Measurements from ENCODE around the gene TRAF2. TPM values are rescaled to one million over a fixed set of nuclear protein-coding genes. Genes with fewer than 3 reads are reported as not detected.

The TRAF2 gene
- total and polyA plus RNA-seq, 2 donors (not counting 3 experiments of a cell fraction or from before 2014, with no cell fraction given), result 10.9 to 23.1 TPM

- H3K79me2 ChIP-seq (ENCODE audit: control insufficient read depth, insufficient read depth, low read length), result peaks cover 24% of the 10 kb centered on the region
- H3K4me2 ChIP-seq (ENCODE audit: insufficient read depth, low read length), result peak overlapping the region; percentile 76
- TF ChIP-seq POLR2AphosphoS5 (IDR thresholded peaks at IDR 0.05; ENCODE audit: insufficient read depth, low read depth, low read length) (no peak), POLR2A (IDR thresholded peaks at IDR 0.05; ENCODE audit: low read depth, low read length) (no peak), FOS (IDR thresholded peaks at IDR 0.05; ENCODE audit: borderline replicate concordance, insufficient read depth, low read length) (no peak), CTCF (IDR thresholded peaks at IDR 0.05; ENCODE audit: extremely low read depth in 1 of 2, insufficient read depth in 1 of 2, low read depth in 1 of 2, low read length in 2 of 2) (no peak), GATA2 (IDR thresholded peaks at IDR 0.05; ENCODE audit: insufficient read depth, insufficient read length, low read depth, low read length) (no peak), EZH2 (IDR thresholded peaks at IDR 0.05; ENCODE audit: borderline replicate concordance, low read depth, low read length, severe bottlenecking) (no peak), JUN (IDR thresholded peaks at IDR 0.05; ENCODE audit: borderline replicate concordance, insufficient read depth, insufficient read length, low read depth) (no peak), MYC (IDR thresholded peaks at IDR 0.05; ENCODE audit: low read depth, low read length) (no peak)
- TF ChIP-seq, protein P1, sequence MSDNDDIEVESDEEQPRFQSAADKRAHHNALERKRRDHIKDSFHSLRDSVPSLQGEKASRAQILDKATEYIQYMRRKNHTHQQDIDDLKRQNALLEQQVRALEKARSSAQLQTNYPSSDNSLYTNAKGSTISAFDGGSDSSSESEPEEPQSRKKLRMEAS (IDR thresholded peaks at IDR 0.05; ENCODE audit: insufficient read depth, insufficient read length), result no peak
- no peaks in the 10 kb centered on the region for H3K27me3 ChIP-seq (ENCODE audit: control insufficient read depth in 2 of 2, insufficient read depth in 2 of 2, low read length in 2 of 2)
- no peaks in the 10 kb centered on the region for H3K9me1 ChIP-seq (replicated peaks; ENCODE audit: control insufficient read depth, extremely low read depth, insufficient read depth, low read length)
- peaks cover 6% of the 10 kb centered on the region for H3K4me1 ChIP-seq (ENCODE audit: control insufficient read depth, extremely low read depth, insufficient read depth, low read length)
- H4K20me1 ChIP-seq (replicated peaks; ENCODE audit: control insufficient read depth, extremely low read depth, insufficient read depth, low read length), result no peaks in the 10 kb centered on the region
- H3K4me3 ChIP-seq (replicated peaks in 1 of 3; ENCODE audit: insufficient read depth in 1 of 3, low read depth in 1 of 3, low read length in 3 of 3), result peak overlapping the region; percentile 42 to 98 (median 54)
- DNase-seq (ENCODE audit: low read depth, low spot score) (no peak), FAIRE-seq (no peak)
- no peak overlapping the region for H3K27ac ChIP-seq (ENCODE audit: insufficient read depth, low read depth, low read length)
- intact Hi-C loops (cut with micrococcal nuclease), result loop anchor here (5.0 kb wide), 1 partner anchor 72 kb away; no protein-coding TSS in a partner anchor
- no TSS peak for BruUV-seq (replicated peaks)
- no peaks in the 10 kb centered on the region for H3K9me3 ChIP-seq (replicated peaks; ENCODE audit: control insufficient read depth, insufficient read depth, low read length)
- POLR2A ChIA-PET, result no interaction called here
- dilution Hi-C loops (cut with MboI; ENCODE audit: extremely low pct_ligation_motif_present, low sequenced_read_pairs), result no loop called here
- no peak overlapping the region for H2AFZ ChIP-seq (ENCODE audit: low read depth, low read length)
- peak overlapping the region; percentile 5 for H3K9ac ChIP-seq (replicated peaks; ENCODE audit: extremely low read depth, insufficient read depth, low read length)
- peaks cover 8 to 21% of the 10 kb centered on the region in 2 experiments for H3K36me3 ChIP-seq (ENCODE audit: control insufficient read depth in 2 of 2, extremely low read depth in 1 of 2, insufficient read depth in 2 of 2, low read length in 2 of 2)
- CTCF ChIA-PET, result no interaction called here
Observed at GRCh38 chr9:136865041-136865767, 21.1 kb upstream of the TRAF2 start.
